Liver (tissue), 9 donors: ENCODE measurements around the gene FAM168B. TPM values are rescaled to one million over a fixed set of nuclear protein-coding genes. Genes with fewer than 3 reads are reported as not detected.

ENCODE experiments used
- DNase-seq: peaks from one replicate; pipeline ENCODE4 v3.0.0-alpha.2; 2017; ENCODE audit warnings: low spot score
- H3K27ac ChIP-seq, 2 donors: one replicate each; pipeline ENCODE4 v1.7.0; 2013; ENCODE audit warnings: inconsistent platforms in 2 of 2, low read length in 2 of 2, control low read depth in 1 of 2, low read depth in 1 of 2, mild to moderate bottlenecking in 1 of 2
- H3K27me3 ChIP-seq, 4 donors: one replicate each; pipeline versions ENCODE4 v1.6.1 to v1.7.0; 2013; ENCODE audit warnings: low read length in 3 of 4, inconsistent platforms in 1 of 4, mild to moderate bottlenecking in 1 of 4, moderate library complexity in 1 of 4; ENCODE audit not compliant: control insufficient read depth in 4 of 4, insufficient read depth in 4 of 4
- H3K36me3 ChIP-seq, 4 donors: one replicate each; pipeline versions ENCODE4 v1.6.1 to v1.7.0; 2013; ENCODE audit warnings: low read length in 3 of 4, mild to moderate bottlenecking in 3 of 4, low read depth in 1 of 4, moderate library complexity in 1 of 4; ENCODE audit not compliant: control insufficient read depth in 4 of 4, insufficient read depth in 3 of 4
- H3K4me1 ChIP-seq, 4 donors: one replicate each; pipeline versions ENCODE4 v1.6.1 to v1.7.0; 2013; ENCODE audit warnings: low read length in 3 of 4, mild to moderate bottlenecking in 3 of 4, moderate library complexity in 1 of 4; ENCODE audit not compliant: control insufficient read depth in 4 of 4, insufficient read depth in 4 of 4
- H3K4me3 ChIP-seq, 3 donors: one replicate each; pipeline versions ENCODE4 v1.6.1 to v1.7.0; 2013; ENCODE audit warnings: low read length in 3 of 3, control low read depth in 1 of 3, low read depth in 1 of 3, mild to moderate bottlenecking in 1 of 3
- H3K9ac ChIP-seq, 2 donors: one replicate each; pipeline ENCODE4 v1.7.0; 2013; ENCODE audit warnings: low read length in 2 of 2, mild to moderate bottlenecking in 2 of 2, moderate library complexity in 2 of 2, control low read depth in 1 of 2, low read depth in 1 of 2
- H3K9me3 ChIP-seq, 4 donors: one replicate each; pipeline versions ENCODE4 v1.6.1 to v1.7.0; 2013; ENCODE audit warnings: low read length in 3 of 4; ENCODE audit not compliant: control insufficient read depth in 4 of 4
- ATF3 ChIP-seq: IDR thresholded peaks from 2 replicates; pipeline ENCODE4 v1.6.1; 2016; ENCODE audit warnings: antibody characterized with exemption
- CTCF ChIP-seq: fragments of 150-350 bp; IDR thresholded peaks from 2 replicates; pipeline ENCODE4 v1.5.1; 2017; ENCODE audit warnings: improper control_type of control experiment, low read depth, low read length; ENCODE audit not compliant: missing input control
- EGR1 ChIP-seq, 2 donors: IDR thresholded peaks; 2 replicates each; pipeline ENCODE4 v1.6.1; 2016 to 2018; ENCODE audit warnings: antibody characterized with exemption in 2 of 2, low read depth in 2 of 2
- FOXA1 ChIP-seq: IDR thresholded peaks from 2 replicates; pipeline ENCODE4 v1.6.1; 2016; ENCODE audit warnings: antibody characterized with exemption
- FOXA2 ChIP-seq: IDR thresholded peaks from 2 replicates; pipeline ENCODE4 v1.6.1; 2016; ENCODE audit warnings: antibody characterized with exemption
- GABPA ChIP-seq, 2 donors: IDR thresholded peaks in 1 of 2; conservative IDR thresholded peaks in 1 of 2; 2 replicates each; pipeline ENCODE4 v1.6.1; 2016; ENCODE audit warnings: antibody characterized with exemption in 2 of 2, mild to moderate bottlenecking in 1 of 2, moderate library complexity in 1 of 2
- HNF4A ChIP-seq, 2 donors: conservative IDR thresholded peaks; 2 replicates each; pipeline ENCODE4 v1.6.1; 2016; ENCODE audit warnings: antibody characterized with exemption in 2 of 2, mild to moderate bottlenecking in 2 of 2
- JUND ChIP-seq, 2 donors: IDR thresholded peaks; 2 replicates each; pipeline ENCODE4 v1.6.1; 2016; ENCODE audit warnings: antibody characterized with exemption in 2 of 2
- MAX ChIP-seq: IDR thresholded peaks from 2 replicates; pipeline ENCODE4 v1.6.1; 2016; ENCODE audit warnings: antibody characterized with exemption
- NR2F2 ChIP-seq: IDR thresholded peaks from 2 replicates; pipeline ENCODE4 v1.6.1; 2016; ENCODE audit warnings: antibody characterized with exemption
- RAD21 ChIP-seq, 2 donors: IDR thresholded peaks; 2 replicates each; pipeline ENCODE4 v1.6.1; 2016; ENCODE audit warnings: antibody characterized with exemption in 2 of 2, mild to moderate bottlenecking in 2 of 2
- REST ChIP-seq: IDR thresholded peaks from 2 replicates; pipeline ENCODE4 v1.6.1; 2016; ENCODE audit warnings: antibody characterized with exemption, mild to moderate bottlenecking
- RXRA ChIP-seq, 2 donors: IDR thresholded peaks; 2 replicates each; pipeline ENCODE4 v1.6.1; 2017 to 2018; ENCODE audit warnings: antibody characterized with exemption in 2 of 2, mild to moderate bottlenecking in 1 of 2
- SP1 ChIP-seq: IDR thresholded peaks from 2 replicates; pipeline ENCODE4 v1.6.1; 2018; ENCODE audit warnings: antibody characterized with exemption, mild to moderate bottlenecking
- ZBTB33 ChIP-seq: IDR thresholded peaks from 2 replicates; pipeline ENCODE4 v1.6.1; 2016; ENCODE audit warnings: antibody characterized with exemption
- WGBS: extraction: QIAGEN DNeasy Blood & Tissue Kit; methylation state at CpG from one replicate; pipeline ENCODE4 v1.1.7; 2013; 5-methylcytosine and 5-hydroxymethylcytosine counted together
- polyA plus RNA-seq, 2 donors: library from polyadenylated mRNA; stranded (reverse) in 1 of 2; unstranded in 1 of 2; fragments of 200-250 nt in 1 of 2; fragments of >200 nt in 1 of 2; fragmentation: Nextera tagmentation in 1 of 2; extraction: Ambion mirVana in 1 of 2; gene quantifications; one replicate each; pipeline versions ENCODE4 v1.2.1 to v1.2.3, GENCODE V29; 2013 to 2015
- total RNA-seq, 2 donors: library from RNA; depleted of rRNA; stranded (reverse); fragments of >200 nt; gene quantifications; one replicate each; pipeline ENCODE4 v1.2.3, GENCODE V29; 2014
- donor health status: healthy.
- donor health status: healthy.
- donor health status: healthy.
- donor health status: healthy.
- donor health status: healthy.

FAM168B gene
- total and polyA plus RNA-seq, 4 donors, result 13.9 to 62.3 (median 30.8) TPM

- H3K4me1 ChIP-seq, result no peaks in the 10 kb centered on the region
- peaks cover 0 to 17% (median 12%) of the 10 kb centered on the region in 4 donors for H3K36me3 ChIP-seq
- no peaks in the 10 kb centered on the region for H3K27me3 ChIP-seq
- no peak overlapping the region for H3K9ac ChIP-seq
- no peak for DNase-seq
- no peaks in the 10 kb centered on the region for H3K9me3 ChIP-seq
- no peak for TF ChIP-seq RAD21 (IDR thresholded peaks at IDR 0.05)
- no peak for TF ChIP-seq FOXA1
- TF ChIP-seq RXRA (IDR thresholded peaks at IDR 0.05), result no peak
- TF ChIP-seq GABPA (IDR thresholded peaks at IDR 0.05 in 1 of 2, conservative IDR thresholded peaks at IDR 0.05 in 1 of 2), result no peak
- no peak for TF ChIP-seq HNF4A (conservative IDR thresholded peaks at IDR 0.05)
- no peak for TF ChIP-seq CTCF
- no peak for TF ChIP-seq JUND (IDR thresholded peaks at IDR 0.05)
- no peak for TF ChIP-seq ZBTB33
- no peak for TF ChIP-seq ATF3
- TF ChIP-seq FOXA2, result no peak
- no peak for TF ChIP-seq REST
- no peak for TF ChIP-seq NR2F2
- TF ChIP-seq EGR1 (IDR thresholded peaks at IDR 0.05; ENCODE audit: low read depth in 2 of 2), result no peak
- TF ChIP-seq SP1, result no peak
- TF ChIP-seq MAX, result no peak
- 92% methylated on average over 18 of the region's 18 CpGs for WGBS
- H3K4me3 ChIP-seq, result no peak overlapping the region
- H3K27ac ChIP-seq, result no peak overlapping the region
Measured at GRCh38 chr2:131043199-131044074, 49.8 kb downstream of the FAM168B start.
